Keratinocyte (primary cell): ENCODE measurements around the gene RGS8. TPM values are rescaled to one million over a fixed set of nuclear protein-coding genes. Genes with fewer than 3 reads are reported as not detected.

Experiments used
- DNase-seq: peaks from one replicate; pipeline ENCODE4 v3.0.0-alpha.2; 2011; ENCODE audit warnings: low read depth, missing footprints, low spot score
- FAIRE-seq: peaks from 2 replicates; lab custom pipeline; 2011; peaks lifted over from hg19 to GRCh38; lab: Jason Lieb, UNC
- H2AFZ ChIP-seq: 2 replicates; pipeline ENCODE4 v1.6.0; 2012; ENCODE audit warnings: low read length, control low read depth, inconsistent platforms; ENCODE audit not compliant: control insufficient read depth
- H3K27ac ChIP-seq: 2 replicates; pipeline ENCODE4 v1.5.1; 2011; ENCODE audit warnings: low read length; ENCODE audit not compliant: control insufficient read depth, insufficient read depth
- H3K27me3 ChIP-seq: 3 replicates; pipeline ENCODE4 v1.6.0; 2011; ENCODE audit warnings: low read length; ENCODE audit not compliant: control insufficient read depth, insufficient read depth; ENCODE audit errors: extremely low read depth
- H3K36me3 ChIP-seq, 2 experiments: 2 replicates in 1 of 2; 3 replicates in 1 of 2; pipeline ENCODE4 v1.5.1; 2011; ENCODE audit warnings: low read length in 2 of 2, mild to moderate bottlenecking in 1 of 2; ENCODE audit not compliant: control insufficient read depth in 2 of 2, insufficient read depth in 2 of 2; ENCODE audit errors: extremely low read depth in 1 of 2
- H3K4me1 ChIP-seq: 3 replicates; pipeline ENCODE4 v1.5.1; 2011; ENCODE audit warnings: low read length; ENCODE audit not compliant: control insufficient read depth, insufficient read depth; ENCODE audit errors: extremely low read depth
- H3K4me2 ChIP-seq: 3 replicates; pipeline ENCODE4 v1.6.0; 2011; ENCODE audit warnings: low read depth, low read length; ENCODE audit not compliant: control insufficient read depth, insufficient read depth; ENCODE audit errors: extremely low read depth
- H3K4me3 ChIP-seq, 3 experiments: fragments of 200-600 bp in 1 of 3; sonication (generic) in 1 of 3; 2 replicates in 2 of 3; 3 replicates in 1 of 3; pipeline ENCODE4 v1.5.1; 2011 to 2016; ENCODE audit warnings: low read length in 3 of 3, mild to moderate bottlenecking in 3 of 3, control low read depth in 2 of 3, inconsistent platforms in 1 of 3, low read depth in 1 of 3, mixed read lengths in 1 of 3, mixed run types in 1 of 3, moderate library complexity in 1 of 3; ENCODE audit not compliant: control insufficient read depth in 2 of 3, insufficient read depth in 2 of 3; ENCODE audit errors: extremely low read depth in 1 of 3
- H3K79me2 ChIP-seq: 2 replicates; pipeline ENCODE4 v1.6.0; 2012; ENCODE audit warnings: low read length; ENCODE audit not compliant: control insufficient read depth, insufficient read depth
- H3K9ac ChIP-seq: 3 replicates; pipeline ENCODE4 v1.6.0; 2011; ENCODE audit warnings: low read length; ENCODE audit not compliant: control insufficient read depth, insufficient read depth; ENCODE audit errors: extremely low read depth
- H3K9me1 ChIP-seq: 3 replicates; pipeline ENCODE4 v1.6.0; 2011; ENCODE audit warnings: low read length; ENCODE audit not compliant: control insufficient read depth, insufficient read depth; ENCODE audit errors: extremely low read depth
- H3K9me3 ChIP-seq: 2 replicates; pipeline ENCODE4 v1.5.1; 2012; ENCODE audit warnings: low read depth, low read length; ENCODE audit not compliant: control insufficient read depth
- H4K20me1 ChIP-seq: 3 replicates; pipeline ENCODE4 v1.6.0; 2011; ENCODE audit warnings: low read length; ENCODE audit not compliant: control insufficient read depth, insufficient read depth; ENCODE audit errors: extremely low read depth
- CTCF ChIP-seq, 3 experiments: IDR thresholded peaks in 1 of 3; conservative IDR thresholded peaks in 1 of 3; optimal IDR thresholded peaks in 1 of 3; 2 replicates in 2 of 3; 3 replicates in 1 of 3; pipeline versions ENCODE3 to v1.5.1; 2011; ENCODE audit warnings: low read length in 3 of 3, mild to moderate bottlenecking in 3 of 3, moderate library complexity in 2 of 3, control low read depth in 1 of 3, inconsistent platforms in 1 of 3; ENCODE audit not compliant: insufficient read depth in 2 of 3; ENCODE audit errors: extremely low read depth in 1 of 3
- EZH2 ChIP-seq: IDR thresholded peaks from one replicate; pipeline ENCODE4 v1.6.1; 2012; ENCODE audit warnings: inconsistent platforms, mild to moderate bottlenecking, low read length, moderate library complexity
- dilution Hi-C: fragments of 300-500 bp; cut with MboI; formaldehyde crosslinking; loops from one replicate; pipeline ENCODE4 v1.7.0; 2020; ENCODE audit warnings: low sequenced_read_pairs; ENCODE audit not compliant: extremely low pct_ligation_motif_present
- polyA plus RNA-seq, 5 experiments: library from polyadenylated mRNA; depleted of rRNA in 3 of 5; stranded (reverse) in 3 of 5; stranded (forward) in 1 of 5; unstranded in 1 of 5; fragments of >200 nt; gene quantifications; 1 replicate in 1 of 5; 2 replicates in 3 of 5; 3 replicates in 1 of 5; pipeline versions ENCODE4 v1.2.1 to v1.2.3, GENCODE V29; 2011 to 2012; ENCODE audit warnings: missing spikeins in 2 of 5, low read depth in 1 of 5, low replicate concordance in 1 of 5

Gene RGS8
- polyA plus RNA-seq, 1 donor (not counting 4 experiments of a cell fraction or from before 2014, with no cell fraction given) = not detected

- Histone ChIP-seq H3K79me2 (no peaks in the 10 kb centered on the region), H2AFZ (no peak overlapping the region), H3K4me1 (no peaks in the 10 kb centered on the region), H3K9ac (no peak overlapping the region), H3K9me3 (no peaks in the 10 kb centered on the region), H3K27me3 (peaks cover 21% of the 10 kb centered on the region), H3K27ac (no peak overlapping the region), H3K4me3 (no peak overlapping the region), H3K4me2 (no peak overlapping the region), H3K9me1 (no peaks in the 10 kb centered on the region), H4K20me1 (no peaks in the 10 kb centered on the region), H3K36me3 (no peaks in the 10 kb centered on the region)
- no peak for FAIRE-seq
- TF ChIP-seq EZH2 = no peak
- no peak for DNase-seq
- dilution Hi-C loops = no loop called here
Observed at GRCh38 chr1:182668521-182669054, 15.8 kb downstream of the RGS8 start.

GRCh38 chr1:182667848-182668505 lies 16.4 kb downstream of the RGS8 start:
- Histone ChIP-seq H3K27me3 (peaks cover 20% of the 10 kb centered on the region), H3K9ac (no peak overlapping the region), H3K4me2 (no peak overlapping the region), H2AFZ (no peak overlapping the region), H3K36me3 (no peaks in the 10 kb centered on the region), H3K9me1 (no peaks in the 10 kb centered on the region), H4K20me1 (no peaks in the 10 kb centered on the region), H3K79me2 (no peaks in the 10 kb centered on the region), H3K4me1 (no peaks in the 10 kb centered on the region), H3K27ac (no peak overlapping the region), H3K9me3 (no peaks in the 10 kb centered on the region), H3K4me3 (no peak overlapping the region)
- TF ChIP-seq EZH2 = no peak
- no peak for TF ChIP-seq CTCF (optimal IDR thresholded peaks at IDR 0.05 in 1 of 3, IDR thresholded peaks at IDR 0.05 in 1 of 3, conservative IDR thresholded peaks at IDR 0.05 in 1 of 3; ENCODE audit: extremely low read depth in 1 of 3, insufficient read depth in 2 of 3, low read length in 3 of 3)
- FAIRE-seq (no peak), DNase-seq (no peak)
- dilution Hi-C loops = no loop called here
